ENCODE results near the gene TNIK.

Gene TNIK

DNA sequence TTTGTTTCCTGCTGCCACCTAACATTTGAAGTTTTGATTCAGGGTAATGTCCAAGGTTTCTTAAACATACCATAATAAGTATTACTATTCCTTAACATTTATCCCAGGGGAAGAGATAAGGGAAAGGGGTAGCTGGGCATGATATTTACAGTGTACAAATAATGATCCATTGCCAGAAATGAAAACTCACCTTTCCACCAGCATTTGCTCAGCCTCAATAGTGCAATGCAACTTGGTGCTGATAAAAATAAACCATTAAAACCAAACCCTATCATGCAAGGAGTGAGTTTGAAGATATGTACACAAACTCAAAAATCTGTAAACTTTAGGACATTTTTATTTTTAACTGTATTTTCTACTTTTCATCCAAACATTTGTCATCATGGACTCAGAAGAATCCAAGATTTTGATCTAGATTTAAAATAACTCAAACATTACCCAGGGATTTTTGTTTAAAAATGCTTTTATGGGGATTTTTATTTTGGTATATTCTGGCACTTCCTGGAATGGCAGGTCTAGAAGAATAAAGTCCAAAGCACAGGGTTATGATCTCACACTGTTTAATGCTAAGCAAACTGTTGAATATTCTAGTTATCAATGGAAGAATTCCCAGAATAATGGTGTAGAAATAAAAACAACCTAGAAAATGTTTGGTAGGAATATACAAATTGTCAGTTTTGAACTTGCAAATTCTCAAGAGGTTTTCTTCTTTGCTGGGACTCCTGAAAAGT, 401.2 kb downstream of the TNIK start:
- in situ Hi-C loops (cut with MboI; ENCODE audit: low sequenced_read_pairs): no loop called here

DNA sequence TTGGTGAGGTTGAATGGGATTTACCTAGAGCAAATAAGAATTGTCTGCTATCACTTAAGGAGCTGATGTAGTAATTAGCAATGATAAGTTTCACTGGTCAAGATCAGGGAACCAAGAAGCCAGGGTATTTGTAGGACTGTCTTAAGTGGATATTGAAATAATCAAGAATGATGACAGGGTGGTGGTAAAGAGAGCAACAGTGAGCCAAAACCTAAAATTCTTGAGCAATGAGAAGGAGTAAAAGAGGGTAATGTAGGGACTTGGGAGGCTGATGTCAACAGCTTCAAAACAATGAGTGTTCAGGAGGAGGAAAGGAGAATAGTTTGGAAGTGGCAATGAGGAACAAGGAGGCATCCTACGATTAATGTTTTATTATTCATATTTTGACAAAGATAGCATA, 402.1 kb downstream of the TNIK start:
- in situ Hi-C loops (cut with MboI; ENCODE audit: low sequenced_read_pairs): no loop called here

DNA sequence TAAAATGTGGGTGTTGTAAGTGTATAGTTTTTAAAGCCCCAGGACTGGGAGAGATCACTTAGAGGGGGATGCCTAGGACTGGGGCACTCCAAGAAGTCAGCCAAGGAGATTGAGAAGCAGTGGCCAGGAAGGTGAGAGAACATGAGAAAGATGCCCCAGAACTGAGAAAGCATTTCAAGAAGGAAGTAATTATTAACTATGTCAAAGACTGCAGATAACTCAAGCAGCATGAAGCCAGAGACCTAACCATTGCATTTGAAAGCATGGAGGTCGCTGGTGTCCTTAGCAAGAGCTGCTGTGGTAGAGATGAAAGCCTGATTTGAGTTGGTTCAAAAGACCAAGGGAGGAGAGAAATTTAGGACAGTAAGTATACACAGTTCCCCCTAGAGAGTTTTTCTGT, 403.1 kb downstream of the TNIK start:
- in situ Hi-C loops (cut with MboI; ENCODE audit: low sequenced_read_pairs): no loop called here

DNA sequence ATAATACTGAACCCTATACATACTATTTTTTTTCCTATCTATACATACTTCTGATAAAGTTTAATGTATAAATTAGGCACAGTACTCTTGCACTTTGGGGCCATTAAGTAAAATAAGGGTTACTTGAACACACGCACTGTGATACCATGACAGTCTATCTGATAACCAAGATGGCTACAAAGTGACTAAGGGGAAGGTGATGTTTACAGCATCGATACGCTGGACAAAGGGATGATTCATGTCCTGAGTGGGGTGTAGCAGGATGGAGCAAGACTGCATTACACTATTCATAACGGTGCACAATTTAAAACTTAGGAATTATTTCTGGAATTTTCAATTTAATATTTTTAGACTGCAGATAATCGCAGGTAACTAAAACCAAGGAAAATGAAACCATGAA, 403.7 kb downstream of the TNIK start:
- in situ Hi-C loops (cut with MboI; ENCODE audit: low sequenced_read_pairs): no loop called here

DNA sequence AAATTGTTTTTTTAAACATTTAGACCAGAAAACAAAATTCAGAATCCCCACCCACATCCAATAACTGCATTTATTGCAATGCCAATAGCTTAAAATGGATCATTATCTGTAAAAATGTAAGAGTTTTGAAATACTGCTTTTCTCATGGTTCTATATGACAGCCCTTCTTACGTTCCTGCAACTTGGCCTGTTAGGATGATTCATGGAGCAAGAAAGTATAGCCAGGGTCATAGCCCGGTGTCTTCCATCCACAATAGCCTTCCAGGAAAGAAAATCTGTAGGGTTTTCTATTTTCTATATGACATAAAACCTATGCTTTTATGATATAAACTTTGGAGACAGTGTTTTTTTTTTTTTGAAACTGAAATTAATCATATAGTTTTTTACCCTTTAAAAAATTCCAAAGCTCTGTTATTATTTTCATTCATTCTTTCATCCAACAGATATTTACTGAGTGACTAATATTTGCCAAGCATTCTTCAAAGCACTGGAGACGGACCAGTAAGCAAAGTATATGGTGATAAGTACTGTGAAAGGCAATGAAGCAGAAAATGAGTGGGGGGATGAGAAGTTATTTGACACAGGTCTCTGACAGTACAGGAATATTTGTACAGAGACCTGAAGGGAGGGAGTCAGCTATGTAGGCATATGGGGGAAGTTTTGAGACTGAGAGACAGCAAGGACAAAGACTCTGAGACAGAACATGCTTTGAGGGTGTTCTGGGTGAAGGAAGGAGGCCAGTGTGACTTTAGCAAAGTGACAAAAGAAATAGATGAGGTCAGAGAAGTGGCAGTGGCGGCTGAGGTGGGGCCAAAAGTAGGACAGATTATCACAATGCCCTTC, 404.6 kb downstream of the TNIK start:
- in situ Hi-C loops (cut with MboI; ENCODE audit: low sequenced_read_pairs): no loop called here

DNA sequence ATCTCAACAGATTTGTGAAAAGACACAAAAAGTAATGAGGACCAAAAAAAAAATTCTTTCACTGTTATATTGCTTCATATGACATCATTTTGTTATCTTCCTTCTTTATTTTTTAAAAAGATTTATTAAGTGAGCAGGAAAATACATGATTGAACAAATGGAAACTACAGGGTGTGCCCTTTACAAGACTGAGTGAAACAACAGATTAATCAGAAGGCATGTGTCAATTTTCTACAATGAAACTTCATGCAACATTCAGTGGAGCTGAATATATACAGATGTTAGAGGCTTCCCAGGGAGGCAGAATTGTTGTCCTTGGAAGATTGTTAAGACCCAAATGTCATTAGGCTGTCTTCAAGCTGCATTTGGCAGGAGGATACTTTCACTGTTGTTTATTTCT, 405.3 kb downstream of the TNIK start:
- in situ Hi-C loops (cut with MboI; ENCODE audit: low sequenced_read_pairs): no loop called here

DNA sequence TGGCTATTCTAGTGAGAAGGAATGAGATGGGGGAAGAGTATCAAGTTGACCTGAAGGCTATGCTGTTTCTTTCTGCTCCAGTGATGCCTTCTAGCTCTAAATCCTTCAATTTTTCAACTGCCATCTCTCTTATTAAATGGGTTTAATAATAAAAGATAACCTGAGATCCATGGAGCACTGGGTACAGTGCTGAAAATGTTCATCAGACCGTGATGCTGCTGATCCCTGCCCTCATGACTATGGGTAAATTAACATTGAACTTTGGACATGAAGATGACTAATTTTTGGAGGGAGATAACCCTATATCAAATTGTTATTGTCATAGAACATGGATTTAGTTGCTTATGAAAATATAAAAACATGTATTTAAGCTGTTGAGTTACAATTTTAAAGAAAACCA, 406.0 kb downstream of the TNIK start:
- in situ Hi-C loops (cut with MboI; ENCODE audit: low sequenced_read_pairs): no loop called here

DNA sequence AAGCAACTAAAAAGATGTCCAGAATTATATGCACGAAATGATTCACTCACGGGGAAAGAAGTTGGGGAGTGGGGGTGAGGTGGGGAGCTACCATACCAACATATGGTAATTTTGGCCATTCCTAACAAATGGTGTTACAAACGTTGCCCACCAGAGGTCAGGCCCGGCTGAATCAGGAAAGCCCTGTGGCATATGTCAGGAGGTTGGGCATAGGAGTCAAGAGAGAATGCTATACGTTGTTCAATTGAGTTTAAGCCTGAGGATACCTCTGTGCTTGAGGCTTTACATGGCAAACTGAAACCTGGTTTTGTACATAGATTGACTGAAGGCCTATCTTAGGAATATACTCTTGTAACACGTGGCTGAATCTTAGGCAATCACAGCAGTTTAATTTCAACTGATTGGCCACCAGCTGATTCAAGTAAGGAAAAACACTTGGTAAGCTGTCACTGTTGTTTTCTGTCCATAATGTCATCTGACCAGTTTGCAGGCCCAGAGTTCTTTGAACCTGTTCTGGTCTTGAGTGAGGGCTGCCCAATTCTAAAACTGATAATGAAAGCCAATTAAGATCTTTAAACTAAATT, 410.3 kb downstream of the TNIK start:
- in situ Hi-C loops (cut with MboI; ENCODE audit: low sequenced_read_pairs): no loop called here

DNA sequence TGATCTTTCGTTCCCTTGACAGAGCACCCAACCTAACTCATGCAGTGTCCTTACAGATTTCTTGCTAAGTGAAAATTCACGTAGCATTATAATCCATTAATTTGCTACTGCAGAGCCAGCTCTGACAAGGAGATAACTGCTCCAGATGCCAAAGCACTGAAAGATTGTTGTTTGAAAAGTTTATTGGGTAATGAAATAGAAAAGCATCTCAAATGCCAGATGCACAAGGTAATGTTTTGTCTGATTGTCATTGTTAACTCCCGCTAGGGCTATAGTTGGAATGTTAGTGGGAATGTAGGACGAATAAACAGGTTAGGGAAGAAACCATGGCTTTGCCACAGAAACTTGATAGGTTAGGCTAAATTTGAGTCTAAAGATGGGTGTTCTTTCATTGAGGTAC, 413.4 kb downstream of the TNIK start:
- in situ Hi-C loops (cut with MboI; ENCODE audit: low sequenced_read_pairs): no loop called here

DNA sequence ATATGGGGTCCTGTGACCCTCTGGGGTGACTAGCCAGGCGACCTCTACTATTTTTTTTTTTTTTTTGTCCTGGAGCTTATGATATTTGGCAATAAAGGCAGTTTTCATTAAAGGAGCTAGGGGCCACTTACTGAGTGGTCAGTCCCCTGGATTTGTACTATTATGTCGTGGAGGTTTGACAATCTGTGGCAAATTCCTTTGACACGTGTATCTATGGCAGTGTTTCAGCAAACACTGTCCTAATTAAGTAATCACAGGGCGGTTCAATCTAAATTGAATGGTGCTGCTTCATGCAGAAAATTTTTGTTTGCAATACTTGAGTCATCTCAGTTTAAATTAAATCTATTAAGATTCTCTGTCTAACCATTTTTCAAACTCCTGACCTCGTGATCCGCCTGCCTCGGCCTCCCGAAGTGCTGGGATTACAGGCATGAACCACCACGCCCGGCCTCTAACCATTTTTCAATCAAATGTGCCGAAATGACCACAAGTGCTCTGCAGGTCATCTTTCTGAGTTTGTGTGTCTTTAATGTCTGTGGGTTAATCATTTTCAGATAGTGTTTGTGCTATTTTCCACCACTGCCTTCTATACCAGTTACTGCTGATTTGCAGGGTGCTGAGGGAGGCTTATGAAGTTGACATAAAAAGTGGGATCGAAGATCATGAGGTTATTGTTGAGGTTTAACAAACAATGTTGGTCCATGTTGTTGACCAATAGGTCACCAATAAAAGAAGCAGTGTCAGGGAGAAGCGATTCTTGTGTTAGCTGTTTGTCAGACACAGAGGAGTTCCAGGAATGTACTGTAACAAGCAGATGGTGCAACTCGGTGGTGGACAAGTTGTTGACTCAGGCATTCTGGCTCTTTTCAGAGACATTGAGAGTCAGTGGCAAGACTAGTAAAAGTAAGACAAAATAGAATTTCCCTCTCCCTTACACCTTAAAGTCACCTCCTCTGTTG, 415.1 kb downstream of the TNIK start:
- in situ Hi-C loops (cut with MboI; ENCODE audit: low sequenced_read_pairs): no loop called here

DNA sequence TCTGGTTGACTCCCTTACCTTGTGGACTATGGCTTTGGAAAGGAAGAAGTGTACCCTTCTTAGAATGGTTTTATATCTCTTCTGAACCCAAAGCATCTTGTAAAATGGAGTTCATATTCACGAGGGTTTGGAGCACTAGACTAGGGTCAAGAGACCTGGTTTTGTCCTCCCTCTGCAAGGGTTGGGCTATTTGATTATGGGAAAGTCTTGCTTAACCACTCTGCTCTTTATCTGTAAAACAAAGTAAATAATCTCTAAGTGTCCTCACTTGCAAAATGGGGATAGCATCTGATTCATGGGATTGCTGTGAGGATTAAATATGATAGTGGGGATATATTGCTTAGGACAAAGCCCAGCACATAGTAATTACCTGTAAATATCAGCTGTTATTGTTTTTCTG, 415.8 kb downstream of the TNIK start:
- in situ Hi-C loops (cut with MboI; ENCODE audit: low sequenced_read_pairs): no loop called here

DNA sequence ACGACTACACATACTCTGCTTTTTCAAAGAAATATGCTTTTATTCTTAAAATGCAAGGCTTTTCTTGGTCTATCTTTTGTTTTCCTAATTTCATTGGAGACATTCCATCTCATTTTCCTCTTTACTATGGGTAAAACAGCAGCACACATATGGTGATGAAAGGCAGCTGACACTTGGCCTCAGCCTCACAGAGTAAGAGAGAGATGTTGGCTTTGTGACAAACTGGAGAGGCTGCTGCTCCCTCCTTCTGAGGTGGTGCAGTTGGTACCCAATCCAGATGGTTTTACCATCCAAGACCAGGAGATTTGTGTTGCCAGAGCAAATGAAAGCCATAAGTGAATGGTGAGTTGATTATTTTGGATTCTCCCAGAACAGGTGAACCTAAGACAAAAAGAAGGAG, 420.5 kb downstream of the TNIK start:
- in situ Hi-C loops (cut with MboI; ENCODE audit: low sequenced_read_pairs): no loop called here

DNA sequence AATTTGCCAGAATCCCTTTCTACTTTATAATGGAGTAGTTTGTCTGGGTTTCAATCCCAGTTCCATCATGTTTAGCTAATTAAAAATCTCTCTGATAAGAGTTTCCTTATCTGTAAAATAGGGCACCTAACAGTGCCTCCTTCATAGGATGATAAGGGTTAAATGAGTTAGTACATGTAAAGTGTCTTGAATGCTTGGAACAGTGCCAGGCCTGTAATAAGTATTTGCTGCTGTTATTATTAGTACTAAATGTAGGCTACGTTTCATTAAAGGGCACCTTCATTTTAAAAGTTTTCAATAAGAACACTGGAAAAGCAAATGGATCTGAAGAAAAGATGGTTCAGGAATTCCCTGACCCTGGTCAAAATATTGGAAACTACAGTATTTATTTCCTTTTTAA, 421.9 kb downstream of the TNIK start:
- in situ Hi-C loops (cut with MboI; ENCODE audit: low sequenced_read_pairs): no loop called here

DNA sequence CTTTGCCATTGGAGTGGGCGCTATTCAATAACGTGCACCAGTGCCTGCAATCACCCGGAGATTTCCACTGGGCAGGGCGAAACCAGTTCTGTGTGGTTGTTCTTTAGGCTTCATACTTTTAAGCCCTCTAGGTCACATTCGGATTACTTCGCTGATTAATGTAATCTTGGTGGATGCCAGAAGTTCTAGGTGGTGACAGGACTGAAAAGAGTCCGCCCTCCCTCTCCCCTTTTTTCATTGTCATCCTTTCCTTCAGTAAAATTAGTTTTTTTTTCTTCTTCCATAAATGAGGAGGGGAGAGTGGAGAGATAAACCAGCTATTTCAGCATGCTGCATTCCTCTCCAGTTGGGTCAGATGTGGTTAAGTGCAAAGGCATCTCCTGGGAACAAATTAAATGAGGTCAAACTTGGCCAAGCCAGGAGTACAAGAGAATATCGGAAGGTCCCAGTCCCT, 431.4 kb downstream of the TNIK start:
- in situ Hi-C loops (cut with MboI; ENCODE audit: low sequenced_read_pairs): no loop called here

DNA sequence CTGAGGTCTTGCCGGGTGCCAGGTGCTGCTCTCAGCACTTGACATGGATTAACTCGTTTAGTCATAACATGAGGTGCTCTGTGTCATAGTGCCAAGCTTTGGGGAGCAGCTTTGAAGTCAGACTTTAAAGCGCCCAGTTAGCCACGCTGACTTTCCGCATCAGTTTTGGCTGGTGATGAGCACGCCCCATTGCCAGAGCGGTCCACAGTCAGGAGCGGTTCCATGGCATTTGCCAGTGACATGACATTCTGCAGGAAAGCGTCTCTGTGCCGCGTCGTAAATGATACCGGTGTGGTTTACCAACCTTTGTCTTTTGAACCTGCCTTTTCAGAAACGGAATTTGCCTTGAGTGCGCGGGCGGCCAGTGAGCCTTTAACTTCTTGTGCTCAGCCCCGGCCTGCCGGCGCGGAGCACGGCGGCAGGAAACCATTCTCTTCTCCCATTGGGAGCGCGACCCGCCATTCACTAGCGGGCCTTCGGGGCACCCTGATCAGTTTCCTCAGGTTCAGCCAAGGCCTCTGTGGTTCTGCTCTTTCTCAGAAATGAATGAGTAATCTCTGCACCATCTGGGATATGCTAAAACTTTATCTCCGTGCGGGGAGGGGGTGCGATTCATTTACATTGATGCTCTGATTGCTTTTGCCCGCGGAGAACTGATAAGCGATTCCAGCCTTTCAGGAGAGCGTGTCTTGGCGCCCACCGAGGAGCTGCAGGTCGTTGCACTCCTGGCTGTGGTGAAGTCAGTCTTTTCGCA, 432.0 kb downstream of the TNIK start:
- in situ Hi-C loops (cut with MboI; ENCODE audit: low sequenced_read_pairs): no loop called here

DNA sequence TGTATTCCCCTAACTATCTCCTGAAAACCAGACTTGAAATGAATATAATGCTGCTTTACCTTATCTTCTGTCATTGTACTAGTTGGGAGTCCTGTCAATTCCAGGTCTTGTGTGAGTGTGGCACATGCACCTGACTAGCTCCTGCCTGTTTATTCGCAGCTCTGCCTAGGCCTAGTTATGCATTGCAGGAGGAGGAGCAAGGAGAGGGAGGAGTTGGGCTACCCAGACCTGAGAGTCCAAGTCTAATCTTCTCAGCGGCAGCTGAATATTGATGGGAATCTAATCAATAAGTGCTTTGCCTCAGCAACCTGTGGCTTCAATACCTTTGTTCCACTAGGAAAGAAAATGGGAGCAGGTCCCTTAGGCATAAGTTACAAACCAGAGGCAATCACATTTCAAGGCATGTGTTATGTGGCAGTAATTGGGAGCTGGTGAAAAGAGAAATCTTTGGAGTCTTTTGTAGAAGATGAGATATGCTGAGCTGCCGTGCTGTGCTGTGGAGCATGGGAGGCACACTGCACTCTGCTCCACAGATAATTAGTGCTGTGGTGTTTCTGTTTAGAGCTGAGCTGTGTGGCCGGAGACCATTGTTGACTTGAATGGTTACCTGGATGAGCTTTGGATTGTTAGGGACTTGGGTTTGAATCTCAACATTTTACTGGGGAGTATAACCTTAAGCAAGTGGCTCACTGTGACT, 433.5 kb downstream of the TNIK start, which contains the start of gene SLC2A2:
TSS of gene SLC2A2 (minus strand) at position 124 of the 697 bp plus-strand sequence. CDS start at position 74, 50 bp downstream.
- in situ Hi-C loops (cut with MboI; ENCODE audit: low sequenced_read_pairs): no loop called here

DNA sequence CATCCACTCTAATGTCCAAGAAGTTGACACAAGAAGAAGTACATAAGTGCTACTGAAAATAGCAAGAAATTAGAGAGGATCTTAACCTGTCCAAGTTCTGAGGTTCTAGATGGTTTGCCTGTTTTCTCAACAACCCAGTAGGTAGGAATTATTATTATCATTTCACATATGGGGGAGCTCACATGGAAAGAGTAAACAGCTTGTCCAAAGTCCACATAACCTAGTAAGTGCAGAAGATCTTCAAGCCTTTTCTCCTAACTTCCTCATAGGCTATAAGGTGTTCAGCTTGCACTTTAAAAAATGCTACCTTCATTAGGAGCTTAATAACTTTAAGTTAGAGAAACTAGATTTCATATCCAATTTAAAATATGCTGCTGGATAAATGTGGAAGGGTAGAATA, 436.6 kb downstream of the TNIK start:
- in situ Hi-C loops (cut with MboI; ENCODE audit: low sequenced_read_pairs): no loop called here

DNA sequence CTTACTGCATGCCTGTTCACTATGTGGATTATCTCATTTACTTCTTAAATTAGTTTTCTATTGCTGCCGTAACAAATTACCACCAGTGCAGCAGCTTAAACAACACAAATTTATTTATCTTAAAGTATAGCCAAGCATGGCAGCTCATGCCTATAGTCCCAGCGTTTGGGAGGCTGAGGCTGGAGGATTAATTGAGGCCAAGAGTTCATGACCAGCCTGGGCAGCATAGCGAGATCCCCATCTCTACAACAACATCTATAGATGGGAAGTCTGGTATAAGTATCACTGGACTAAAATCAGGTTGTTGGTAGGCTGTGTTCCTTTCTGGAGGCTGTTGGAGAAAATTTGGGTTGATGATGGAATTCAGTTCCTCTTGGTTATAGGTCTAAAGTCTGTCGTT, 438.8 kb downstream of the TNIK start:
- in situ Hi-C loops (cut with MboI; ENCODE audit: low sequenced_read_pairs): no loop called here

DNA sequence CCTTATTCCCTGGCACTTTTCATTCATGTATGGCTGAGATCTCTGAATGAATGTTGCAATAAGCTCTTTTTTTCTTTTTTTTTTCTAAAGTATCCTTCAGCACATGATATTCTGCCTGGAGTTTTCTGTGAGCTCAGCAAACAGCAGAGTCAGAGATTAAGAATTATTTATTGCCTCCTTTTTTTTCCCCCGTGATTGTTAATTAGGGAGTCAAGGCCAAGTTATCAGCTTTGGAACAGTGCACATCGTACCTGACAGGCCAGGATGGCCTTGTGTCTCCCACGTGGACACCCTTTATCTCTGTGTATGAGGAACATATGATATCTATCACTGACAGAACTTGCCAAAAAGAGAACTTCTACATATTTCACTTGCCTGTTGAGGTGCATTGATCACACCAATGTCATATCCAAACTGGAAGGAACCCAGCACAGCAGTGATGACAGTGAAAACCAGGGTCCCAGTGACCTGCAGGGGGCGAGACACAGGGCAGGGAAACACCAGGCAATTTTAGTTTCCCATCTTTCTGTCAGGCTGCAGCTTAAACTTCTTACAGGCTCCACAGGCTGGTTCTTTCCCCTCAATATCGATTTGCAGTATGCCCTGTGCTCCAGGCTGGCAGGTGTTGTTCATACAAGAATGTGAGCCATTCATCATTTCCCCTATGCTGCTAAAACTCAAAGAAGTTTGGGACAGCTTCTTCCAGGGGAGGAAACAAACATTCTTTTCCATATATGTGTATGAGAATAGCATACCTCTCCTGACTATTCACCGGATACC, 441.9 kb downstream of the TNIK start:
- in situ Hi-C loops (cut with MboI; ENCODE audit: low sequenced_read_pairs): no loop called here

Measured in hTERT RPE-1 (cell line).